HEK293T (cell line): ENCODE data around the gene SMC6.

Experiments used
- CTCF ChIA-PET: fragments of 350-600 bp; formaldehyde crosslinking; extraction: SDS; loops from one replicate; lab custom pipeline; 2021; ENCODE audit warnings: antibody characterized with exemption, inconsistent platforms; lab: Yijun Ruan, JAX
- POLR2A ChIA-PET: fragments of 350-600 bp; formaldehyde crosslinking; extraction: SDS; loops from one replicate; lab custom pipeline; 2020; ENCODE audit warnings: antibody characterized with exemption, inconsistent platforms; lab: Yijun Ruan, JAX
- DNase-seq: peaks from one replicate; pipeline ENCODE4 v3.0.0; 2012; ENCODE audit warnings: mixed read lengths; ENCODE audit errors: extremely low spot score
- ARNT ChIP-seq: fragments of 450-650 bp; IDR thresholded peaks from 2 replicates; pipeline ENCODE4 v1.6.1; 2017; ENCODE audit warnings: mild to moderate bottlenecking
- BHLHE40 ChIP-seq: fragments of 450-650 bp; IDR thresholded peaks from 2 replicates; pipeline ENCODE4 v1.6.1; 2016; ENCODE audit warnings: mild to moderate bottlenecking, moderate library complexity, borderline replicate concordance
- CTBP1 ChIP-seq: fragments of 450-650 bp; IDR thresholded peaks from 2 replicates; pipeline ENCODE4 v1.6.1; 2016; ENCODE audit warnings: borderline replicate concordance
- ELF4 ChIP-seq: fragments of 450-650 bp; IDR thresholded peaks from 2 replicates; pipeline ENCODE4 v1.6.1; 2017; ENCODE audit warnings: antibody characterized with exemption
- FOXA1 ChIP-seq: fragments of 450-650 bp; IDR thresholded peaks from 2 replicates; pipeline ENCODE4 v1.6.1; 2016; ENCODE audit warnings: mild to moderate bottlenecking
- FOXK2 ChIP-seq: fragments of 450-650 bp; IDR thresholded peaks from 2 replicates; pipeline ENCODE4 v1.6.1; 2016; ENCODE audit warnings: mild to moderate bottlenecking
- FOXM1 ChIP-seq: fragments of 450-650 bp; IDR thresholded peaks from 2 replicates; pipeline ENCODE4 v1.6.1; 2017; ENCODE audit warnings: mild to moderate bottlenecking, borderline replicate concordance
- HDGF ChIP-seq: fragments of 450-650 bp; IDR thresholded peaks from 2 replicates; pipeline ENCODE4 v1.6.1; 2017; ENCODE audit warnings: antibody characterized with exemption, borderline replicate concordance
- L3MBTL2 ChIP-seq: fragments of 450-650 bp; conservative IDR thresholded peaks from 2 replicates; pipeline ENCODE4 v1.6.1; 2016; ENCODE audit warnings: mild to moderate bottlenecking
- LEF1 ChIP-seq: fragments of 450-650 bp; IDR thresholded peaks from 2 replicates; pipeline ENCODE4 v1.6.1; 2017; ENCODE audit warnings: mild to moderate bottlenecking, borderline replicate concordance
- NFRKB ChIP-seq: fragments of 450-650 bp; IDR thresholded peaks from 2 replicates; pipeline ENCODE4 v1.6.1; 2016; ENCODE audit warnings: mild to moderate bottlenecking, moderate library complexity
- PKNOX1 ChIP-seq: fragments of 450-650 bp; IDR thresholded peaks from 2 replicates; pipeline ENCODE4 v1.6.1; 2016
- SP1 ChIP-seq: fragments of 450-650 bp; IDR thresholded peaks from 2 replicates; pipeline ENCODE4 v1.6.1; 2017
- SUZ12 ChIP-seq: fragments of 450-650 bp; IDR thresholded peaks from 2 replicates; pipeline ENCODE4 v1.6.1; 2016; ENCODE audit warnings: mild to moderate bottlenecking
- TARDBP ChIP-seq: fragments of 450-650 bp; IDR thresholded peaks from 2 replicates; pipeline ENCODE4 v1.6.1; 2016
- ZNF384 ChIP-seq: fragments of 450-650 bp; IDR thresholded peaks from 2 replicates; pipeline ENCODE4 v1.6.1; 2016

SMC6 gene

GRCh38 chr2:17620841-17621240 lies 132.8 kb downstream of the SMC6 start:
- no peak for DNase-seq
- ChIA-PET CTCF (no interaction called here), POLR2A (no interaction called here)
- TF ChIP-seq ELF4 (no peak), HDGF (no peak)

- TF ChIP-seq LEF1 (no peak), PKNOX1 (no peak), HDGF (no peak), TARDBP (no peak), FOXK2 (no peak), FOXM1 (no peak), ARNT (no peak), ELF4 (no peak), BHLHE40 (no peak), CTBP1 (no peak), FOXA1 (no peak)
- DNase-seq: no peak
- POLR2A ChIA-PET: no interaction called here
- CTCF ChIA-PET: no interaction called here
These were observed 133.3 kb downstream of the SMC6 start for GRCh38 chr2:17620280-17620679.

GRCh38 chr2:17617955-17618354 lies 135.7 kb downstream of the SMC6 start:
- CTCF ChIA-PET: no interaction called here

GRCh38 chr2:17617516-17617915 lies 136.1 kb downstream of the SMC6 start:
- DNase-seq: no peak
- CTCF ChIA-PET: no interaction called here
- POLR2A ChIA-PET: no interaction called here
- TF ChIP-seq FOXA1: no peak
- TF ChIP-seq TARDBP: no peak
- no peak for TF ChIP-seq BHLHE40
- no peak for TF ChIP-seq LEF1
- TF ChIP-seq SP1: no peak
- TF ChIP-seq PKNOX1: no peak
- no peak for TF ChIP-seq ZNF384

More at GRCh38 chr2:17617955-17618354, 135.7 kb downstream of the SMC6 start:
- TF ChIP-seq ELF4: no peak
- TF ChIP-seq SP1: no peak
- TF ChIP-seq BHLHE40: no peak
- TF ChIP-seq SUZ12: no peak
- TF ChIP-seq FOXA1: no peak
- TF ChIP-seq HDGF: no peak
- TF ChIP-seq L3MBTL2: no peak
- TF ChIP-seq NFRKB: no peak
- TF ChIP-seq FOXM1: no peak
- TF ChIP-seq LEF1: no peak
- no peak for TF ChIP-seq FOXK2
- TF ChIP-seq ARNT: no peak
- no peak for TF ChIP-seq ZNF384
- no peak for TF ChIP-seq TARDBP
- TF ChIP-seq CTBP1: no peak
- no peak for TF ChIP-seq PKNOX1
- POLR2A ChIA-PET: no interaction called here
- no peak for DNase-seq

GRCh38 chr2:17616405-17616804 lies 137.2 kb downstream of the SMC6 start:
- CTCF ChIA-PET: no interaction called here
- TF ChIP-seq TARDBP (no peak), HDGF (no peak), CTBP1 (no peak)
- no peak for DNase-seq
- POLR2A ChIA-PET: no interaction called here

- ChIA-PET POLR2A (no interaction called here), CTCF (no interaction called here)
- DNase-seq: no peak
- no peak for TF ChIP-seq SUZ12
- TF ChIP-seq TARDBP: no peak
- no peak for TF ChIP-seq FOXK2
- TF ChIP-seq NFRKB: no peak
- no peak for TF ChIP-seq FOXA1
- TF ChIP-seq ARNT: no peak
- no peak for TF ChIP-seq LEF1
- no peak for TF ChIP-seq PKNOX1
- no peak for TF ChIP-seq HDGF
- no peak for TF ChIP-seq CTBP1
- TF ChIP-seq SP1: no peak
- TF ChIP-seq BHLHE40: no peak
- TF ChIP-seq L3MBTL2: no peak
- TF ChIP-seq FOXM1: no peak
- TF ChIP-seq ELF4: no peak
- no peak for TF ChIP-seq ZNF384
These were observed 137.8 kb downstream of the SMC6 start for GRCh38 chr2:17615728-17616351.
